ENCODE data around the gene BMAL1. TPM values are rescaled to one million over a fixed set of nuclear protein-coding genes. Genes with fewer than 3 reads are reported as not detected.

The BMAL1 gene
- total and polyA plus RNA-seq, 2 donors from 2014 or later, result 9.2 to 20.6 TPM

GRCh38 chr11:13313005-13313819 is 35.6 kb downstream of the BMAL1 start:
- Histone ChIP-seq H3K4me1 (ENCODE audit: control insufficient read depth in 2 of 3, insufficient read depth in 2 of 3, low read depth in 1 of 3, low read length in 3 of 3) (peaks cover 0 to 8% (median 0%) of the 10 kb centered on the region in 3 donors), H3K9ac (ENCODE audit: low read length in 3 of 3) (no peak overlapping the region), H3K9me3 (ENCODE audit: control insufficient read depth in 2 of 3, insufficient read depth in 1 of 3, low read length in 3 of 3) (no peaks in the 10 kb centered on the region), H3K27ac (ENCODE audit: low read depth in 2 of 2, low read length in 2 of 2) (no peak overlapping the region), H3K36me3 (ENCODE audit: control insufficient read depth in 2 of 3, insufficient read depth in 3 of 3, low read length in 3 of 3) (peaks cover 0 to 5% (median 3%) of the 10 kb centered on the region in 3 donors), H3K27me3 (ENCODE audit: control insufficient read depth, insufficient read depth, low read length) (no peaks in the 10 kb centered on the region), H3K4me3 (ENCODE audit: low read length in 3 of 3) (no peak overlapping the region)
- FAIRE-seq (no peak), DNase-seq (no peak)
- intact Hi-C loops (cut with DNase I), result no loop called here
- no peak for TF ChIP-seq CTCF (IDR thresholded peaks at IDR 0.05; ENCODE audit: borderline replicate concordance, extremely low read depth, insufficient read depth)

GRCh38 chr11:13314676-13315394 is 37.2 kb downstream of the BMAL1 start:
- peaks cover 0 to 12% (median 0%) of the 10 kb centered on the region in 3 donors for H3K4me1 ChIP-seq (ENCODE audit: control insufficient read depth in 2 of 3, insufficient read depth in 2 of 3, low read depth in 1 of 3, low read length in 3 of 3)
- H3K36me3 ChIP-seq (ENCODE audit: control insufficient read depth in 2 of 3, insufficient read depth in 3 of 3, low read length in 3 of 3), result peaks cover 0 to 5% (median 3%) of the 10 kb centered on the region in 3 donors
- no peak overlapping the region for H3K27ac ChIP-seq (ENCODE audit: low read depth in 2 of 2, low read length in 2 of 2)
- H3K27me3 ChIP-seq (ENCODE audit: control insufficient read depth, insufficient read depth, low read length), result no peaks in the 10 kb centered on the region
- TF ChIP-seq CTCF (IDR thresholded peaks at IDR 0.05; ENCODE audit: borderline replicate concordance, extremely low read depth, insufficient read depth), result no peak
- H3K9me3 ChIP-seq (ENCODE audit: control insufficient read depth in 2 of 3, insufficient read depth in 1 of 3, low read length in 3 of 3), result no peaks in the 10 kb centered on the region
- H3K9ac ChIP-seq (ENCODE audit: low read length in 3 of 3), result no peak overlapping the region
- FAIRE-seq (no peak), DNase-seq (no peak)
- intact Hi-C loops (cut with DNase I), result no loop called here
- H3K4me3 ChIP-seq (ENCODE audit: low read length in 3 of 3), result no peak overlapping the region

GRCh38 chr11:13315517-13316432 is 38.2 kb downstream of the BMAL1 start:
- DNase-seq (no peak), FAIRE-seq (no peak)
- H3K27me3 ChIP-seq (ENCODE audit: control insufficient read depth, insufficient read depth, low read length), result no peaks in the 10 kb centered on the region
- TF ChIP-seq CTCF (IDR thresholded peaks at IDR 0.05; ENCODE audit: borderline replicate concordance, extremely low read depth, insufficient read depth), result no peak
- H3K4me1 ChIP-seq (ENCODE audit: control insufficient read depth in 2 of 3, insufficient read depth in 2 of 3, low read depth in 1 of 3, low read length in 3 of 3), result peaks cover 0 to 12% (median 0%) of the 10 kb centered on the region in 3 donors
- intact Hi-C loops (cut with DNase I), result no loop called here
- H3K9ac ChIP-seq (ENCODE audit: low read length in 3 of 3), result no peak overlapping the region
- no peaks in the 10 kb centered on the region for H3K9me3 ChIP-seq (ENCODE audit: control insufficient read depth in 2 of 3, insufficient read depth in 1 of 3, low read length in 3 of 3)
- H3K27ac ChIP-seq (ENCODE audit: low read depth in 2 of 2, low read length in 2 of 2), result no peak overlapping the region
- no peak overlapping the region for H3K4me3 ChIP-seq (ENCODE audit: low read length in 3 of 3)
- H3K36me3 ChIP-seq (ENCODE audit: control insufficient read depth in 2 of 3, insufficient read depth in 3 of 3, low read length in 3 of 3), result peaks cover 0 to 3% (median 1%) of the 10 kb centered on the region in 3 donors

Data from kidney (tissue), 14 donors.